HG02642 (cell line): ENCODE data around the gene CLPTM1L.
A peak's percentile ranks its signal among the peaks of the same experiment; 100 is the strongest.

Experiments used
- ATAC-seq: cut with Tn5 transposase; IDR thresholded peaks from one replicate; pipeline ENCODE4 v1.9.1; 2021; ENCODE audit warnings: mild to moderate bottlenecking; ENCODE audit not compliant: unreplicated experiment, poor library complexity

CLPTM1L gene

GRCh38 chr5:1317921-1318565 lies 26.9 kb downstream of the CLPTM1L start:
- ATAC-seq: no peak

GRCh38 chr5:1316588-1317340 lies 28.1 kb downstream of the CLPTM1L start:
- ATAC-seq: no peak

GRCh38 chr5:1315709-1316587 lies 29.0 kb downstream of the CLPTM1L start:
- peak; percentile 55 for ATAC-seq

GRCh38 chr5:1315018-1315708 lies 29.7 kb downstream of the CLPTM1L start:
- peak; percentile 2 for ATAC-seq

- no peak for ATAC-seq
These were observed 30.3 kb downstream of the CLPTM1L start for GRCh38 chr5:1314564-1314982.

- peak; percentile 71 for ATAC-seq
These were observed 31.7 kb downstream of the CLPTM1L start for GRCh38 chr5:1312993-1313833.

- ATAC-seq: no peak
These were observed 32.7 kb downstream of the CLPTM1L start for GRCh38 chr5:1312206-1312605.

- ATAC-seq: no peak
These were observed 33.4 kb downstream of the CLPTM1L start for GRCh38 chr5:1311439-1312055.

GRCh38 chr5:1310118-1310517 lies 34.8 kb downstream of the CLPTM1L start:
- no peak for ATAC-seq

GRCh38 chr5:1304033-1304432 lies 40.9 kb downstream of the CLPTM1L start:
- ATAC-seq: no peak

- no peak for ATAC-seq
These were observed 42.6 kb downstream of the CLPTM1L start for GRCh38 chr5:1302258-1302657.

GRCh38 chr5:1300581-1301083 lies 44.3 kb downstream of the CLPTM1L start:
- ATAC-seq: no peak

- no peak for ATAC-seq
These were observed 44.9 kb downstream of the CLPTM1L start for GRCh38 chr5:1299961-1300360.

GRCh38 chr5:1299511-1299850 lies 45.4 kb downstream of the CLPTM1L start:
- ATAC-seq: no peak

- no peak for ATAC-seq
These were observed 46.0 kb downstream of the CLPTM1L start for GRCh38 chr5:1298723-1299510.

GRCh38 chr5:1298067-1298551 lies 46.8 kb downstream of the CLPTM1L start:
- no peak for ATAC-seq

- no peak for ATAC-seq
These were observed 47.7 kb downstream of the CLPTM1L start for GRCh38 chr5:1297243-1297642.

GRCh38 chr5:1295650-1296037 lies 49.3 kb downstream of the CLPTM1L start:
- no peak for ATAC-seq
